Measurements from ENCODE around the gene CSGALNACT2.

CSGALNACT2 gene

GRCh38 chr10:43227911-43228782 lies 89.9 kb downstream of the CSGALNACT2 start:
- no peak overlapping the region for H3K27ac ChIP-seq
- no peak for TF ChIP-seq CTCF (conservative IDR thresholded peaks at IDR 0.05)

DNA sequence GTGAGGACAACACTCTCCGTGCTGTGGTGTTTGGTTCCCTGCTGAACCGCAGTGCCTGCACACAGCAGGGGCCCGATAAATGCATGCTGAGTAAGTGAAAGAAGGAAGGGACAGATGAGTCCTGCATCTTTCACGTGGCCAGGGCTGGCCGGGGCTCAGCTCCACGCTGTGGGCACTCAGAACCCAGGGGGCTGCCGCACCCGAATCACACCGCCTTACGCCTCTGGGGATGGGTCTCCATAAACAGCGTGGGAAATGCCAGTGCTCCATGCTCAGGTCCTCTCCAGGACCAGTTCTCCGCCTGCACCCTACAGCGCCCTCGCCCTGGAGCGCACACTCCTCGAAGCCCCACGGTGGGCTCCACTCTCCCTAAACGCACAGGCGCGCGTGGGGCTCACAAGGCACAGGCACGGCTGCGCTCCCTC lies 90.5 kb downstream of the CSGALNACT2 start:
- TF ChIP-seq CTCF (conservative IDR thresholded peaks at IDR 0.05), result no peak
- H3K27ac ChIP-seq, result no peak overlapping the region

GRCh38 chr10:43229208-43230061 lies 91.2 kb downstream of the CSGALNACT2 start:
- H3K27ac ChIP-seq, result peak overlapping the region; percentile 28; the same call in 1 of the 2 replicates
- TF ChIP-seq CTCF (conservative IDR thresholded peaks at IDR 0.05), result peak; percentile 28

DNA sequence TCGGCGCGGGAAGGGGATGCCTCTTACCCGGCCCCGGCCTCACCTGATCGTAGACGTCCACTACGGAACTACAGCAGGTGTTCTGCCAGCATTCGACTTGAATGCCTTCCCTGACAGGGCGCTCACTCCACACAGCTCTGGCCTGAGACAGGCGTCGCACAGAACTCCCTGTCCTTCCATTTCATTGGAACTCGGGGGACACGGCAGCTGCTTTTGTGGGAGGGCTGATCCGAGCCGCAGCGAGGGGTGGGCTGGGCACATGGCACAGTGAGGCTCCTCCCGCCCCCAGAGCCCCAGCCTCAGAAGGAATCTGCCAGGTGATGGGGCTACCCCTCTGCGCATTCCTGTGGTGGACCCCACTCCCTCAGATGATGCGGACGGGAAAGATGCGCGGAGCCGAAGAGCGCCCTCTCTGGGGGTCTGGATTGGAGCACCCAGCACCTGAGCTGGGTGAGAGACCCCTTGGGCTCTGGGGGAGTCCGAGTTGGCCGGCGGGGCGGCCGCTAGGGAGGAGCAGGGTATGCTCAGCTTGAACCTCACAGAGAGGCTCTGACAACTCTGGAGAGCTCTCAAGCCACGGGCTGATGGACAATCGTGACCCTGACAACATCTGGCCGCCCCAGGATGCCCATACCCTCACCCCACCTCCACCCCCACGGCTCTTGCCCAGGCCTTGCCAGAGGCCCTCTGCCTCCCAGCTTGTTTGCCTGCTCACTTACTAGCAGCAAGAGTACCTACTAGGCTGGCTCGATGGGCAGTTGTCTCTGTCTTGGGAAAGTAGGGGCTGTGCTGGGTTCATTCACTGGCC lies 92.1 kb downstream of the CSGALNACT2 start:
- peak overlapping the region; percentile 28; the same call in 1 of the 2 replicates for H3K27ac ChIP-seq
- no peak for TF ChIP-seq CTCF (conservative IDR thresholded peaks at IDR 0.05)

- H3K27ac ChIP-seq, result no peak overlapping the region
- no peak for TF ChIP-seq CTCF (conservative IDR thresholded peaks at IDR 0.05)
Observed at GRCh38 chr10:43230909-43231522, 92.8 kb downstream of the CSGALNACT2 start.

DNA sequence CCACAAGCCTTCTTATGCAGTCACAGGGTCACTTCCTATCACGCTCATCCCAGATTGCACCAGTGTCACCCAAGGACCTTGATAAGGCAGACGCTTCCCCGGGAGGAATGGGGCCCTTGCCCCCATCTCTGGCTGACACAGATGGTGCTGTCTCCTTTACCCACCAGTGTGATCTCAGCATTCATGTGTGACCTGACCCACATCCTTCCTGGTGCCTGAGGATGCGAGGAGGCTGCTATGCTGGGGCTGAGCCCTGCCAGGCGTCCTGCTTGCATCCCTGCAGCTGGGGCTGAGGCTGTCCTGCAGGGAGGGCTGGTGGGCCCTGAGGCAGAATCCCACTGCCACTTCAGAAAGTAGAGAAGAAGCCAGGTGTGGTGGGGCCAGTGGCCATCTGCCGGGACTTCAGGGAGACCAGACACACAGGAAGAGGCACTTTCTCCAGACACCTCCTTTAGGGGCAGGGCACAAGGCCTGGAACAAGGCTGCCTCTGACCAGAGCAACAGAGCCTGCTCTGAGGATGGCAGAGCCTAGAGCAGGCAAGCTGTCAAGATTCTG lies 93.4 kb downstream of the CSGALNACT2 start:
- H3K27ac ChIP-seq, result no peak overlapping the region

More for the DNA sequence above, 93.4 kb downstream of the CSGALNACT2 start:
- TF ChIP-seq CTCF (conservative IDR thresholded peaks at IDR 0.05), result no peak

Data from VCaP (cell line).